ENCODE measurements around the gene SNED1.

DNA sequence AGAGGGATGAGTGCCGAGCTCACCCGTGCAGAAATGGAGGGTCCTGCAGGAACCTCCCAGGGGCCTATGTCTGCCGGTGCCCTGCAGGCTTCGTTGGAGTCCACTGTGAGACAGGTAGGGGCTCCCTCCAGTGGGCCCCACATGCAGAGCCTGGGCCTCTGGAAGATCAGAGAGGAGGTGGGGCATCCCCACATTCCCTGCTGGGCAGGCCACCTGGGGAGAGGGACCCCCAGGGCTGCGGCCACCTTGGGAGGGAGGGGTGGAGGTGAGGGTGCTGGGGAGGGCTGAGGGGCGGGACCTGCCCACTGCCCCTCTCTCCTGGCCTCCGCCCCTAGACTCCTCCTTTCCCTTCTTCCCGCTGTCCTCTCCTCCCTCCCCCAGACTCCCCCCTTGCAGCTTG, 65.2 kb downstream of the SNED1 start:
- TF ChIP-seq, protein P1, sequence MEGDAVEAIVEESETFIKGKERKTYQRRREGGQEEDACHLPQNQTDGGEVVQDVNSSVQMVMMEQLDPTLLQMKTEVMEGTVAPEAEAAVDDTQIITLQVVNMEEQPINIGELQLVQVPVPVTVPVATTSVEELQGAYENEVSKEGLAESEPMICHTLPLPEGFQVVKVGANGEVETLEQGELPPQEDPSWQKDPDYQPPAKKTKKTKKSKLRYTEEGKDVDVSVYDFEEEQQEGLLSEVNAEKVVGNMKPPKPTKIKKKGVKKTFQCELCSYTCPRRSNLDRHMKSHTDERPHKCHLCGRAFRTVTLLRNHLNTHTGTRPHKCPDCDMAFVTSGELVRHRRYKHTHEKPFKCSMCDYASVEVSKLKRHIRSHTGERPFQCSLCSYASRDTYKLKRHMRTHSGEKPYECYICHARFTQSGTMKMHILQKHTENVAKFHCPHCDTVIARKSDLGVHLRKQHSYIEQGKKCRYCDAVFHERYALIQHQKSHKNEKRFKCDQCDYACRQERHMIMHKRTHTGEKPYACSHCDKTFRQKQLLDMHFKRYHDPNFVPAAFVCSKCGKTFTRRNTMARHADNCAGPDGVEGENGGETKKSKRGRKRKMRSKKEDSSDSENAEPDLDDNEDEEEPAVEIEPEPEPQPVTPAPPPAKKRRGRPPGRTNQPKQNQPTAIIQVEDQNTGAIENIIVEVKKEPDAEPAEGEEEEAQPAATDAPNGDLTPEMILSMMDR (conservative IDR thresholded peaks at IDR 0.05; ENCODE audit: low read length), result no peak
- TF ChIP-seq EZH2phosphoT487 (IDR thresholded peaks at IDR 0.05; ENCODE audit: borderline replicate concordance), result no peak

Data from Loucy (cell line).